Right atrium auricular region (tissue), 2 donors: Measurements from ENCODE around the gene KIR2DL3. TPM values are rescaled to one million over a fixed set of nuclear protein-coding genes. Genes with fewer than 3 reads are reported as not detected.

Experiments used
- DNase-seq: peaks from one replicate; pipeline ENCODE4 v3.0.0-alpha.2; 2019; ENCODE audit warnings: low spot score
- H3K27ac ChIP-seq, 2 donors: fragments of 200-600 bp; sonication (generic); 1 replicate in 1 of 2; 2 replicates in 1 of 2; pipeline ENCODE4 v1.5.1; 2016 to 2019
- H3K27me3 ChIP-seq, 2 donors: fragments of 200-600 bp; sonication (generic); one replicate each; pipeline versions ENCODE4 v1.5.1 to v1.6.0; 2017 to 2019
- H3K36me3 ChIP-seq: fragments of 200-600 bp; sonication (generic); one replicate; pipeline ENCODE4 v1.5.1; 2016
- H3K4me1 ChIP-seq, 2 donors: fragments of 200-600 bp; sonication (generic); one replicate each; pipeline versions ENCODE4 v1.5.1 to v1.6.0; 2017 to 2019
- H3K4me3 ChIP-seq, 2 donors: fragments of 200-600 bp; sonication (generic); 1 replicate in 1 of 2; 2 replicates in 1 of 2; pipeline ENCODE4 v1.5.1; 2017 to 2019; ENCODE audit warnings: mild to moderate bottlenecking in 1 of 2, moderate library complexity in 1 of 2
- H3K9me3 ChIP-seq, 2 donors: fragments of 200-600 bp; sonication (generic); one replicate each; pipeline ENCODE4 v1.5.1; 2019
- total RNA-seq, 2 donors: library from RNA; depleted of rRNA; stranded (reverse); fragments of >200 nt; gene quantifications; one replicate each; pipeline ENCODE4 v1.1.0, GENCODE V29; 2016
- TF ChIP-seq, protein P1 (sequence below), 2 donors: fragments of 200-600 bp; sonication (generic); IDR thresholded peaks; one replicate each; pipeline ENCODE4 v1.5.1; 2019; ENCODE audit warnings: antibody characterized with exemption in 2 of 2

KIR2DL3 gene
- total RNA-seq, 2 donors from 2014 or later: not detected

DNA sequence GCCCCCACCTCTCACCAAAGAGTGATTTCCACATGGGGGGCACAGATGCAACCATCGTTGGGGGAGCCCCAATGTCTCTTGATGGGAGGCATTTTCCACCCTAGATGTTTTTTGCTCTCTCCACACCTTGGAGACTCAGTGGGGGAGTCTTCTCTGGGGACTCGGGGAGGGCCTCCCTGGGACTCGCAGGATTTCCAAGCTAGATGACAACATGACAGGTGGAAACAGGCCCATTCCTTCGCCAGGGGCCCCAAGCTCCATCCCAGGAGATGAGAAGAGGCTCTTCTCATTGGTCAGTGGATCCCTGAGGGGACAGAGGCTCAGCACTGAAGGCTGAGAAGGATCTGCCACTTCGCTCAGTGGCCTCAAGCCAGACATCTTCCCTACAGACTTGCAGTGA, 52.4 kb downstream of the KIR2DL3 start:
- Histone ChIP-seq H3K36me3 (no peaks in the 10 kb centered on the region), H3K4me3 (no peak overlapping the region), H3K27ac (no peak overlapping the region), H3K9me3 (no peaks in the 10 kb centered on the region), H3K4me1 (no peaks in the 10 kb centered on the region), H3K27me3 (no peaks in the 10 kb centered on the region)
- TF ChIP-seq, protein P1, sequence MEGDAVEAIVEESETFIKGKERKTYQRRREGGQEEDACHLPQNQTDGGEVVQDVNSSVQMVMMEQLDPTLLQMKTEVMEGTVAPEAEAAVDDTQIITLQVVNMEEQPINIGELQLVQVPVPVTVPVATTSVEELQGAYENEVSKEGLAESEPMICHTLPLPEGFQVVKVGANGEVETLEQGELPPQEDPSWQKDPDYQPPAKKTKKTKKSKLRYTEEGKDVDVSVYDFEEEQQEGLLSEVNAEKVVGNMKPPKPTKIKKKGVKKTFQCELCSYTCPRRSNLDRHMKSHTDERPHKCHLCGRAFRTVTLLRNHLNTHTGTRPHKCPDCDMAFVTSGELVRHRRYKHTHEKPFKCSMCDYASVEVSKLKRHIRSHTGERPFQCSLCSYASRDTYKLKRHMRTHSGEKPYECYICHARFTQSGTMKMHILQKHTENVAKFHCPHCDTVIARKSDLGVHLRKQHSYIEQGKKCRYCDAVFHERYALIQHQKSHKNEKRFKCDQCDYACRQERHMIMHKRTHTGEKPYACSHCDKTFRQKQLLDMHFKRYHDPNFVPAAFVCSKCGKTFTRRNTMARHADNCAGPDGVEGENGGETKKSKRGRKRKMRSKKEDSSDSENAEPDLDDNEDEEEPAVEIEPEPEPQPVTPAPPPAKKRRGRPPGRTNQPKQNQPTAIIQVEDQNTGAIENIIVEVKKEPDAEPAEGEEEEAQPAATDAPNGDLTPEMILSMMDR (IDR thresholded peaks at IDR 0.05): no peak
- DNase-seq: no peak

DNA sequence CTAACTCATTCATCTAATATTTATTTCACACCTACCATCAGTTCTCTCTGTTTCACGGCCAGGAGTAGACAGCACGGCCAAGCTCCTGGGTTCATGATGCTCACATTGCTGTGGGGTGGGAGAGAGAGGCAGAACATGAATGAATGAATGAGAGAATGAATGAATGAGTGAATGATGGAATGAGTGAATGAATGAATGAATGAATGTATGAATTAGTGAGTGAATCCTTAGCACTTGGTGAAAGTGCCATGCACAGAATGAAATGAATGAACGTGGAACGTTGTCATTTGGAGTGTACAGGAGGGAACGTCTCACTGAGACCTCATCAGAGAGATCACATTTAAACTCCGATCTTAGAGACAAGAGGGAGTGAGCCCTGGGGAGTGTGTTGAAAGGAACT, 53.2 kb downstream of the KIR2DL3 start:
- no peak overlapping the region for H3K4me3 ChIP-seq
- H3K27ac ChIP-seq: no peak overlapping the region
- H3K9me3 ChIP-seq: no peaks in the 10 kb centered on the region
- H3K36me3 ChIP-seq: no peaks in the 10 kb centered on the region
- no peaks in the 10 kb centered on the region for H3K4me1 ChIP-seq
- no peak for DNase-seq
- TF ChIP-seq, protein P1 (IDR thresholded peaks at IDR 0.05): no peak
- no peaks in the 10 kb centered on the region for H3K27me3 ChIP-seq

DNA sequence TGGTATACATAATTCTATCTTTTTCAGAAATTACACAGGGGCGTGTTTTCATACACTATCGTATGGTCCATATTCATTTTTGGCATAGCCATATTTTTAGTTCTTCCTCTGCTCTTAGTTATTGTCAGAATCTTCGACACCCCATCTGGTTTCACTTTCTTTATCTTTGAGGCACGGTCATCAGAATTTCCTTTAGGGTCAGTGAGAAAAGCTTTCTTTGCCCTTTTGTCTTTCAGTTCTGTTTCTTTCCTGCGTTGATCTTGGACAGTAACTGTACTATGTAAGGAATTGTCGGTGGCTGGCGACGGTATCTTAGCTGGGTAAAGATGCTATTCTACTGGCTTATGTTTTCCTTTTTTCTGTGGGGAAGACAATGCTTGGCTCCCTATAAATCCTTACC, 54.5 kb downstream of the KIR2DL3 start:
- H3K4me1 ChIP-seq: no peaks in the 10 kb centered on the region
- H3K27me3 ChIP-seq: no peaks in the 10 kb centered on the region
- H3K27ac ChIP-seq: peak overlapping the region in 1 of 2 donors; percentile 11
- peak overlapping the region in 1 of 2 donors; percentile 35 for H3K4me3 ChIP-seq
- H3K9me3 ChIP-seq: no peaks in the 10 kb centered on the region
- TF ChIP-seq, protein P1 (IDR thresholded peaks at IDR 0.05): no peak
- H3K36me3 ChIP-seq: no peaks in the 10 kb centered on the region
- DNase-seq: no peak

DNA sequence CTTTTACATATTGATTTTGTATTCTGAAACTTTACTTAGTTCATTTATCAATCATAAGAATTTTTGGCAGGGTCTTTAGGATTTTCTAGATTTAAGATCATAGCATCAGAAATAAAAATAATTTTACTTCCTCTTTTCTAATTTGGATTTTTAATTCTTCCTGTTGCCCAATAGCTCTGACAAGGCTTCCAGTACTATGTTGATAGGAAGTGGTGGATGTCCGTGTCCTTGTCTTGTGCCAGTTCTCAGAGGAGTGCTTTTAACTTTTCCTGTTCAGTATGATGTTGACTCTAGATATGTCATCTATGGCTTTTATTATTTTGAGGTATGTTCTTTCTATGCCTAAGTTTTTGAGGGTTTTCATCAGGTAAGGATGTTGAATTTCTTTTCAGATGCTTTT, 57.4 kb downstream of the KIR2DL3 start:
- H3K27ac ChIP-seq: no peak overlapping the region
- H3K4me3 ChIP-seq: no peak overlapping the region
- no peaks in the 10 kb centered on the region for H3K36me3 ChIP-seq
- TF ChIP-seq, protein P1 (IDR thresholded peaks at IDR 0.05): no peak
- no peaks in the 10 kb centered on the region for H3K27me3 ChIP-seq
- H3K9me3 ChIP-seq: no peaks in the 10 kb centered on the region
- DNase-seq: no peak
- H3K4me1 ChIP-seq: no peaks in the 10 kb centered on the region

Other genes with a start within 250 kb of the KIR2DL3 start
- not detected for gene LAIR2, start 235.7 kb upstream of the KIR2DL3 start, total RNA-seq
- gene LILRA2, start 164.7 kb upstream of the KIR2DL3 start, total RNA-seq: 1 to 10 TPM in 1 of 2 donors, not detected in 1; 1.8 TPM
- under 1 TPM in 1 of 2 donors, not detected in 1; 0.47 TPM for gene LILRA1, start 144.9 kb upstream of the KIR2DL3 start, total RNA-seq
- gene LILRB1, start 108.0 kb upstream of the KIR2DL3 start, total RNA-seq: 1 to 10 TPM in 1 of 2 donors, under 1 TPM in 1; 0.33 to 1.9 TPM
- gene LILRB4, start 75.5 kb upstream of the KIR2DL3 start, total RNA-seq: 1 to 10 TPM; 2.0 to 5.2 TPM
- not detected for gene KIR3DL3, start 14.1 kb upstream of the KIR2DL3 start, total RNA-seq
- gene KIR2DL1, start 31.3 kb downstream of the KIR2DL3 start, total RNA-seq: not detected
- gene KIR2DL4, start 65.1 kb downstream of the KIR2DL3 start, total RNA-seq: not detected
- gene KIR3DL1, start 78.0 kb downstream of the KIR2DL3 start, total RNA-seq: not detected
- not detected for gene KIR2DS4, start 94.2 kb downstream of the KIR2DL3 start, total RNA-seq
- not detected for gene KIR3DL2, start 111.9 kb downstream of the KIR2DL3 start, total RNA-seq
- gene FCAR, start 135.7 kb downstream of the KIR2DL3 start, total RNA-seq: 1 to 10 TPM in 1 of 2 donors, under 1 TPM in 1; 0.59 to 1.5 TPM
- gene NCR1, start 167.6 kb downstream of the KIR2DL3 start, total RNA-seq: not detected
- gene NLRP7, start 209.0 kb downstream of the KIR2DL3 start, total RNA-seq: not detected
- under 1 TPM; 0.20 to 0.26 TPM for gene NLRP2, start 227.9 kb downstream of the KIR2DL3 start, total RNA-seq